H9 (cell line): ENCODE results near the gene ISYNA1. TPM values are rescaled to one million over a fixed set of nuclear protein-coding genes. Genes with fewer than 3 reads are reported as not detected.

Experiments used
- DNase-seq: peaks from one replicate; pipeline ENCODE4 v3.0.0-alpha.2; 2017
- H2AFZ ChIP-seq: one replicate; pipeline ENCODE4 v1.6.1; 2013; ENCODE audit warnings: mild to moderate bottlenecking, low read length, control low read depth, moderate library complexity
- H2AK5ac ChIP-seq: 2 replicates; pipeline ENCODE4 v1.6.1; 2013; ENCODE audit warnings: low read length, control low read depth, mixed read lengths; ENCODE audit not compliant: insufficient read length
- H2BK120ac ChIP-seq: one replicate; pipeline ENCODE4 v1.6.1; 2013; ENCODE audit warnings: low read depth, mild to moderate bottlenecking, low read length, control low read depth, inconsistent platforms; ENCODE audit not compliant: poor library complexity, severe bottlenecking
- H2BK12ac ChIP-seq: 2 replicates; pipeline ENCODE4 v1.6.1; 2013; ENCODE audit warnings: low read length, control low read depth, mixed read lengths, low read depth; ENCODE audit not compliant: insufficient read length
- H2BK15ac ChIP-seq: 2 replicates; pipeline ENCODE4 v1.6.1; 2013; ENCODE audit warnings: low read depth, low read length, control low read depth
- H2BK20ac ChIP-seq: one replicate; pipeline ENCODE4 v1.6.1; 2013; ENCODE audit warnings: low read depth, mild to moderate bottlenecking, low read length, control low read depth, inconsistent platforms; ENCODE audit not compliant: poor library complexity, severe bottlenecking
- H2BK5ac ChIP-seq: 2 replicates; pipeline ENCODE4 v1.6.1; 2013; ENCODE audit warnings: low read length, control low read depth, mixed read lengths; ENCODE audit not compliant: insufficient read length
- H3K14ac ChIP-seq: 2 replicates; pipeline ENCODE4 v1.6.1; 2013; ENCODE audit warnings: low read length, control low read depth; ENCODE audit not compliant: insufficient read depth
- H3K18ac ChIP-seq: 2 replicates; pipeline ENCODE4 v1.6.1; 2013; ENCODE audit warnings: low read depth, mild to moderate bottlenecking, mixed read lengths, low read length, control low read depth; ENCODE audit not compliant: insufficient read length
- H3K23ac ChIP-seq: 2 replicates; pipeline ENCODE4 v1.6.1; 2013; ENCODE audit warnings: low read length, control low read depth, mixed read lengths, low read depth; ENCODE audit not compliant: insufficient read length
- H3K23me2 ChIP-seq: 2 replicates; pipeline ENCODE4 v1.6.1; 2013; ENCODE audit warnings: low read depth, mild to moderate bottlenecking, mixed read lengths, low read length, control low read depth; ENCODE audit not compliant: insufficient read length, poor library complexity, severe bottlenecking
- H3K27ac ChIP-seq: 2 replicates; pipeline ENCODE4 v1.5.1; 2013; ENCODE audit warnings: low read length, control low read depth, mixed read lengths, low read depth; ENCODE audit not compliant: insufficient read length
- H3K27me3 ChIP-seq: 2 replicates; pipeline ENCODE4 v1.6.1; 2013; ENCODE audit warnings: low read length, control low read depth, inconsistent platforms; ENCODE audit not compliant: insufficient read depth
- H3K4ac ChIP-seq: 2 replicates; pipeline ENCODE4 v1.6.1; 2013; ENCODE audit warnings: low read depth, mild to moderate bottlenecking, control low read depth, inconsistent platforms, low read length, moderate library complexity
- H3K4me1 ChIP-seq: 2 replicates; pipeline ENCODE4 v1.6.1; 2013; ENCODE audit warnings: low read length, control low read depth, inconsistent platforms; ENCODE audit not compliant: insufficient read depth
- H3K4me2 ChIP-seq: 2 replicates; pipeline ENCODE4 v1.6.1; 2013; ENCODE audit warnings: low read length, control low read depth, mixed read lengths; ENCODE audit not compliant: insufficient read length, insufficient read depth
- H3K56ac ChIP-seq: 2 replicates; pipeline ENCODE4 v1.6.1; 2013; ENCODE audit warnings: low read depth, mild to moderate bottlenecking, mixed read lengths, low read length, control low read depth; ENCODE audit not compliant: insufficient read length
- H3K79me1 ChIP-seq: 2 replicates; pipeline ENCODE4 v1.6.1; 2013; ENCODE audit warnings: low read depth, mild to moderate bottlenecking, moderate library complexity, low read length, control low read depth, inconsistent platforms; ENCODE audit not compliant: insufficient read depth, poor library complexity, severe bottlenecking
- H3K79me2 ChIP-seq: 2 replicates; pipeline ENCODE4 v1.6.1; 2013; ENCODE audit warnings: low read length, control low read depth, inconsistent platforms; ENCODE audit not compliant: insufficient read depth
- H3K9ac ChIP-seq: 2 replicates; pipeline ENCODE4 v1.6.1; 2013; ENCODE audit warnings: low read length, control low read depth, mixed read lengths; ENCODE audit not compliant: insufficient read length; ENCODE audit errors: extremely low read depth
- H3K9me3 ChIP-seq: one replicate; pipeline ENCODE4 v1.6.1; 2013; ENCODE audit warnings: low read depth, low read length, inconsistent platforms; ENCODE audit not compliant: control insufficient read depth
- H3T11ph ChIP-seq: one replicate; pipeline ENCODE4 v1.6.1; 2013; ENCODE audit warnings: mild to moderate bottlenecking, low read length, control low read depth, inconsistent platforms
- H4K20me1 ChIP-seq: one replicate; pipeline ENCODE4 v1.6.1; 2013; ENCODE audit not compliant: control insufficient read depth, insufficient read length, insufficient read depth
- H4K5ac ChIP-seq: 2 replicates; pipeline ENCODE4 v1.6.1; 2013; ENCODE audit warnings: low read depth, mild to moderate bottlenecking, mixed read lengths, low read length, control low read depth; ENCODE audit not compliant: insufficient read length
- H4K8ac ChIP-seq: replicated peaks from 2 replicates; pipeline ENCODE4 v1.6.1; 2013; ENCODE audit warnings: low read length, control low read depth, mixed read lengths, low read depth; ENCODE audit not compliant: insufficient read length
- H4K91ac ChIP-seq: 2 replicates; pipeline ENCODE4 v1.6.1; 2013; ENCODE audit warnings: low read depth, mild to moderate bottlenecking, moderate library complexity, mixed read lengths, low read length, control low read depth; ENCODE audit not compliant: insufficient read length
- H3K27ac Mint-ChIP-seq, 3 experiments: 2 replicates in 2 of 3; 3 replicates in 1 of 3; pipeline ENCODE4 v1.8.0; 2020 to 2021; ENCODE audit warnings: mixed read lengths in 3 of 3, mild to moderate bottlenecking in 1 of 3, moderate library complexity in 1 of 3
- H3K27me3 Mint-ChIP-seq: 2 replicates; pipeline ENCODE4 v1.8.0; 2021; ENCODE audit warnings: low read depth, mild to moderate bottlenecking, moderate library complexity, mixed read lengths
- H3K36me3 Mint-ChIP-seq, 3 experiments: 2 replicates in 2 of 3; 3 replicates in 1 of 3; pipeline ENCODE4 v1.8.0; 2020 to 2021; ENCODE audit warnings: low read depth in 3 of 3, mixed read lengths in 3 of 3; ENCODE audit not compliant: insufficient read depth in 1 of 3
- H3K4me1 Mint-ChIP-seq, 2 experiments: 2 replicates each; pipeline ENCODE4 v1.8.0; 2020; ENCODE audit warnings: mixed read lengths in 2 of 2
- H3K4me3 Mint-ChIP-seq, 2 experiments: 2 replicates in 1 of 2; 3 replicates in 1 of 2; pipeline ENCODE4 v1.8.0; 2020 to 2021; ENCODE audit warnings: mild to moderate bottlenecking in 2 of 2, mixed read lengths in 2 of 2, moderate library complexity in 1 of 2
- H3K9me3 Mint-ChIP-seq, 2 experiments: 2 replicates in 1 of 2; 3 replicates in 1 of 2; pipeline ENCODE4 v1.8.0; 2020; ENCODE audit warnings: mild to moderate bottlenecking in 2 of 2, mixed read lengths in 2 of 2, moderate library complexity in 1 of 2
- CTCF ChIP-seq: fragments of 200-600 bp; sonication (generic); conservative IDR thresholded peaks from 3 replicates; pipeline ENCODE4 v1.8.0; 2021; ENCODE audit warnings: antibody characterized with exemption, mild to moderate bottlenecking
- WGBS: extraction: QIAGEN DNeasy Blood & Tissue Kit; methylation state at CpG from one replicate; pipeline ENCODE4 v1.1.7; 2013; ENCODE audit warnings: missing lambda C conversion rate, low lambda C conversion rate, mixed read lengths; ENCODE audit not compliant: insufficient read length; ENCODE audit errors: extremely low coverage; 5-methylcytosine and 5-hydroxymethylcytosine counted together
- total RNA-seq: library from RNA; stranded (reverse); gene quantifications from 2 replicates; pipeline ENCODE4 v1.2.1, GENCODE V29; 2021

The ISYNA1 gene
- total RNA-seq, 1 experiment from 2014 or later = 241 TPM

DNA sequence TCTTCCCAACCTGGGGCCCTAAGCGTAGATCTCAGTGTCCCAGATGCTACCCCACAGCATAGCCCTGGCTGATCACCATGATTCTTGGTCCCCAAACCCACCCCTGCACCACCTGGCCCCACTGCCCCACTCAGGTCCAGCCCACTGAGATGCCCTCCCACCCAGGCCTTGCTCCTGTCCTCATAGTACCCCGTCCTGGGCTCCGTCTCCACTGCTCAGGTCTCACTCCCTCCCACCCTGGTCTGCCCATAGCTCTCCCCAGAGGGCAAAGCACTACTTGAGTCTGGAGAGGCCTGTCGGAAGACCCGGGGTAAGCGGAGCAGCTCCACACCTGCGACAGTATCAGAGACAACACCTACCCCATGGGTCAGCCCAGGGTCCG, 35.8 kb upstream of the ISYNA1 start:
- no peaks in the 10 kb centered on the region for H3K9me3 Mint-ChIP-seq
- TF ChIP-seq CTCF = no peak
- Histone ChIP-seq H2AFZ (no peak overlapping the region), H3K27ac (no peak overlapping the region), H4K5ac (no peak overlapping the region), H3K4ac (no peak overlapping the region), H3K23ac (no peak overlapping the region), H3K56ac (no peak overlapping the region), H3K4me2 (no peak overlapping the region), H3K23me2 (no peaks in the 10 kb centered on the region), H3K9ac (no peak overlapping the region), H3K14ac (no peak overlapping the region), H3K18ac (no peak overlapping the region), H3K9me3 (no peaks in the 10 kb centered on the region), H2AK5ac (no peak overlapping the region), H4K20me1 (no peaks in the 10 kb centered on the region), H2BK5ac (no peak overlapping the region), H2BK12ac (no peak overlapping the region), H3K79me2 (no peaks in the 10 kb centered on the region; the same call in 1 of the 2 replicates), H2BK120ac (no peak overlapping the region), H3T11ph (no peak overlapping the region), H4K91ac (no peak overlapping the region), H3K79me1 (peaks cover 2% of the 10 kb centered on the region), H4K8ac (no peak overlapping the region), H3K4me1 (no peaks in the 10 kb centered on the region), H3K27me3 (no peaks in the 10 kb centered on the region), H2BK15ac (no peak overlapping the region), H2BK20ac (no peak overlapping the region)
- DNase-seq = no peak
- no peaks in the 10 kb centered on the region for H3K27me3 Mint-ChIP-seq
- H3K36me3 Mint-ChIP-seq = peaks cover 0 to 2% (median 0%) of the 10 kb centered on the region in 3 experiments; a peak in 1 of 7 replicates
- no peak overlapping the region; a peak in 1 of 7 replicates for H3K27ac Mint-ChIP-seq
- H3K4me1 Mint-ChIP-seq = peaks cover 25 to 28% of the 10 kb centered on the region in 2 experiments
- no CpG with 5 or more reads among the region's 8 CpGs for WGBS
- H3K4me3 Mint-ChIP-seq = no peak overlapping the region
